ENCODE results near the gene CDH5. TPM values are rescaled to one million over a fixed set of nuclear protein-coding genes. Genes with fewer than 3 reads are reported as not detected.

The CDH5 gene
- total and polyA plus RNA-seq, 2 of the 13 experiments (the other 11 are each of a cell fraction or from before 2014, with no cell fraction given), result 0.71 to 1.1 TPM

- TF ChIP-seq NAIF1 (CRISPR knock-in tag; IDR thresholded peaks at IDR 0.05; ENCODE audit: borderline replicate concordance), result no peak
- no peak for TF ChIP-seq MYPOP (CRISPR knock-in tag; IDR thresholded peaks at IDR 0.05)
- TF ChIP-seq MAX (IDR thresholded peaks at IDR 0.05), result 0 out of 2 replicates have a peak, but pooled peaks have one; percentile 31
- no peak for TF ChIP-seq TFE3 (CRISPR knock-in tag; IDR thresholded peaks at IDR 0.05)
- peak; percentile 40; the same call in 1 of the 2 replicates for TF ChIP-seq ZNF687 (CRISPR knock-in tag; IDR thresholded peaks at IDR 0.05)
- TF ChIP-seq ATF4 (CRISPR knock-in tag; IDR thresholded peaks at IDR 0.05), result no peak
Observed at GRCh38 chr16:66377324-66377723, 10.8 kb downstream of the CDH5 start (continued).

Data from HepG2 (cell line).